Urothelium cell line (cell line): Measurements from ENCODE around the gene ADGRL2.
"Not testable (repeated sequence)": the region's sequence is repeated elsewhere in the genome, so short reads cannot be mapped to it uniquely, and the experiment has no call there.

Experiments
- DNase-seq: peaks from one replicate; pipeline ENCODE4 v3.0.0; 2011; ENCODE audit warnings: low spot score, mixed read lengths
- FAIRE-seq: peaks from 2 replicates; lab custom pipeline; 2011; peaks lifted over from hg19 to GRCh38; lab: Jason Lieb, UNC

Gene ADGRL2

GRCh38 chr1:81846630-81847029, 45.9 kb downstream of the ADGRL2 start:
- no peak for FAIRE-seq

GRCh38 chr1:81847063-81847462, 46.3 kb downstream of the ADGRL2 start:
- DNase-seq: no peak
- no peak for FAIRE-seq

More at GRCh38 chr1:81846630-81847029, 45.9 kb downstream of the ADGRL2 start:
- no peak for DNase-seq

GRCh38 chr1:81848880-81849682, 48.3 kb downstream of the ADGRL2 start:
- DNase-seq: no peak
- no peak for FAIRE-seq

- FAIRE-seq (no peak), DNase-seq (no peak)
Observed at GRCh38 chr1:81850031-81850430, 49.3 kb downstream of the ADGRL2 start.

GRCh38 chr1:81850495-81850894, 49.8 kb downstream of the ADGRL2 start:
- no peak for FAIRE-seq
- no peak for DNase-seq

GRCh38 chr1:81851217-81851616, 50.5 kb downstream of the ADGRL2 start:
- DNase-seq (no peak), FAIRE-seq (no peak)

GRCh38 chr1:81852961-81853360, 52.2 kb downstream of the ADGRL2 start:
- DNase-seq (no peak), FAIRE-seq (no peak)

GRCh38 chr1:81867235-81867634, 66.5 kb downstream of the ADGRL2 start:
- DNase-seq (no peak), FAIRE-seq (no peak)

GRCh38 chr1:81869307-81869706, 68.6 kb downstream of the ADGRL2 start:
- no peak for DNase-seq
- no peak for FAIRE-seq

- DNase-seq, FAIRE-seq: not testable (repeated sequence)
Observed at GRCh38 chr1:81871091-81871490, 70.4 kb downstream of the ADGRL2 start.

- FAIRE-seq (no peak), DNase-seq (no peak)
Observed at GRCh38 chr1:81873946-81874345, 73.2 kb downstream of the ADGRL2 start.

- FAIRE-seq (no peak), DNase-seq (no peak)
Observed at GRCh38 chr1:81874461-81874860, 73.7 kb downstream of the ADGRL2 start.

- DNase-seq: no peak
- FAIRE-seq: no peak
Observed at GRCh38 chr1:81874940-81875339, 74.2 kb downstream of the ADGRL2 start.

GRCh38 chr1:81876901-81877733, 76.4 kb downstream of the ADGRL2 start:
- no peak for FAIRE-seq
- DNase-seq: peak; percentile 5

GRCh38 chr1:81877940-81878339, 77.2 kb downstream of the ADGRL2 start:
- DNase-seq: no peak
- FAIRE-seq: no peak

GRCh38 chr1:81878538-81878937, 77.8 kb downstream of the ADGRL2 start:
- DNase-seq (no peak), FAIRE-seq (no peak)

GRCh38 chr1:81880781-81881180, 80.0 kb downstream of the ADGRL2 start:
- DNase-seq (no peak), FAIRE-seq (no peak)

GRCh38 chr1:81885291-81885690, 84.6 kb downstream of the ADGRL2 start:
- DNase-seq: no peak
- FAIRE-seq: no peak

- DNase-seq, FAIRE-seq: not testable (repeated sequence)
Observed at GRCh38 chr1:81886292-81886691, 85.6 kb downstream of the ADGRL2 start.

- DNase-seq (no peak), FAIRE-seq (no peak)
Observed at GRCh38 chr1:81887421-81888144, 86.8 kb downstream of the ADGRL2 start.

- DNase-seq (no peak), FAIRE-seq (no peak)
Observed at GRCh38 chr1:81889166-81889565, 88.4 kb downstream of the ADGRL2 start.
